Neural progenitor cell (in vitro differentiated cells): ENCODE results near the gene PLPP2.

ENCODE experiments used
- EZH2 ChIP-seq: fragments of 200-600 bp; sonication (generic); IDR thresholded peaks from 2 replicates; pipeline ENCODE4 v1.6.1; 2017; ENCODE audit warnings: antibody characterized with exemption, mild to moderate bottlenecking, moderate library complexity
- EZH2phosphoT487 ChIP-seq: fragments of 200-600 bp; sonication (generic); IDR thresholded peaks from 2 replicates; pipeline ENCODE4 v1.6.1; 2017; ENCODE audit warnings: antibody characterized with exemption

- TF ChIP-seq EZH2phosphoT487 (no peak), EZH2 (no peak)
These were observed 29.1 kb downstream of the PLPP2 start for GRCh38 chr19:262125-262524.
